ENCODE results near the gene PDE8A.

- TF ChIP-seq CTCF (IDR thresholded peaks at IDR 0.05; ENCODE audit: insufficient read depth, low read length, poor library complexity, severe bottlenecking) (no peak), EZH2phosphoT487 (conservative IDR thresholded peaks at IDR 0.05; ENCODE audit: low read length) (no peak)
These were observed 190.1 kb downstream of the PDE8A start for GRCh38 chr15:85171736-85172135.
